ENCODE results near the gene KIF13A. TPM values are rescaled to one million over a fixed set of nuclear protein-coding genes. Genes with fewer than 3 reads are reported as not detected.
A peak's percentile ranks its signal among the peaks of the same experiment; 100 is the strongest.

Gene KIF13A
- total and polyA plus RNA-seq, 2 experiments from 2014 or later, result 8.4 to 28.2 TPM

DNA sequence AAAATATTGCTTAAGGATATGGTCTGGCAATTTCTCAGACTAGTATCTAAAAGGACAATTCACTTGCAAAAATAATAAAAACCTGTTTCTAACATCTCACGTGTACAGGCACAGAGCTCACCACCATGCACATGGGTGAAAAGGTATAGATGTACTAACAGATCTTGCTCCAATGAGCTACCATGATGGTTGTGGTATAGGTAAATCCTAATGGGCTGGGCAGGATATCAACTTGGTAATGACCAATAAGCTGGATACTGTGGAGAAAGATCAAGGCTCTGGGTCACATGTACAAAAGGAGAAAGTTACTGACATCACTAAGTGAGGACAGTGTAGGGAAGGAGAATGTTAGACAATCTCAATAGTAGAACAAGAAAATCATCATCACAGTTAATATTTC lies 169.7 kb downstream of the KIF13A start (continued):
- TF ChIP-seq CTCF (conservative IDR thresholded peaks at IDR 0.05; ENCODE audit: low read depth in 2 of 2) (no peak), POLR2AphosphoS5 (IDR thresholded peaks at IDR 0.05; ENCODE audit: low read depth) (no peak), CREB1 (CRISPR knock-in tag; IDR thresholded peaks at IDR 0.05; ENCODE audit: low read depth) (no peak), NANOG (IDR thresholded peaks at IDR 0.05; ENCODE audit: borderline replicate concordance) (no peak), REST (IDR thresholded peaks at IDR 0.05; ENCODE audit: unreplicated experiment) (no peak)

DNA sequence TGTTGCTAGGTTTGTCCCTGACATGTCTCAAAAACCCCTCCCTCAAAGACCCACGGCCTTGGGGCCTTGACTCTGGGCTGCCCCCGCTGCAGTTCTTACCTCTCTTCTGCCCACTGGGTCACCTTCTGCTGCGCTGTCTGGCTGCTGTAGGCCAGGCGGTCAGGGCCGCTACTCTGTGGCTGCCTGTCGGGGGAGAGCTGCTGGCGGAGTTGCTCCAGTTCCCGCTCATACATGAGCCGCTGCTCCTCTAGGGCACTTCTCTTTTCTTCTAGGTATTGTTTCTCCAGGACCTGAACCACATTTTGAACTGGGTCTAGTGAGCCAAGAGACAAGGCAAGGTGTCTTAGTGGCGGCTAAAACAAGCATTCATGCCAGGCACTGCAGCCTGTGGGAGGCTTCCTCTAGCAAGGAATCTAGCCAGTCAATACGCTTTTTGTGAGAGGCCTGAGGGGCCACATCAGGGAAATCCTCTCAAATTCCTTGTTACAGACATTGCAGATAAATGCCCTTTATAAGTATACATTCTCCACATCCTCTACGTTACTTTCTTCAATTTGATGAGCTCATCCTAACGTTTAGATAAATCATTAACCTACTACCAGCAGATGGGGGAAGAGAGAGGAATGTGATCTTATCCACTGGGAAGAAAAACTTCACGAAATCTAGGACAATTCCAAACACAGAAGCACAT lies 170.4 kb downstream of the KIF13A start:
- Histone ChIP-seq H3K79me2 (replicated peaks; ENCODE audit: insufficient read depth) (no peaks in the 10 kb centered on the region), H3K36me3 (ENCODE audit: insufficient read depth) (peaks cover 5% of the 10 kb centered on the region; the same call in 1 of the 2 replicates), H3K27me3 (ENCODE audit: insufficient read depth) (no peaks in the 10 kb centered on the region), H3F3A (replicated peaks; ENCODE audit: low read depth) (no peaks in the 10 kb centered on the region), H3K4me2 (no peak overlapping the region), H4K20me1 (replicated peaks; ENCODE audit: insufficient read depth) (no peaks in the 10 kb centered on the region), H3K4me1 (ENCODE audit: insufficient read depth) (peaks cover 6% of the 10 kb centered on the region; the same call in 1 of the 2 replicates), H3K9me2 (ENCODE audit: insufficient read depth) (no peaks in the 10 kb centered on the region), H2AFZ (no peak overlapping the region), H3K4me3 (no peak overlapping the region), H3K27ac (ENCODE audit: low read depth) (0 out of 2 replicates have a peak overlapping the region, but pooled peaks have one; percentile 59)
- Mint-ChIP-seq H3K27me3 (ENCODE audit: insufficient read depth, low read depth, poor library complexity) (peaks cover 6% of the 10 kb centered on the region), H3K9me3 (peaks cover 6% of the 10 kb centered on the region; the same call in 1 of the 3 replicates), H3K36me3 (ENCODE audit: low read depth) (peaks cover 36% of the 10 kb centered on the region), H3K4me1 (peaks cover 6% of the 10 kb centered on the region; the same call in 2 of the 3 replicates), H3K27ac (no peak overlapping the region), H3K4me3 (no peak overlapping the region)
- DNase-seq (ENCODE audit: low spot score), result no peak
- ATAC-seq, result no peak
- TF ChIP-seq EZH2phosphoT487 (IDR thresholded peaks at IDR 0.05; ENCODE audit: unreplicated experiment), result no peak
- TF ChIP-seq STAT1 (IDR thresholded peaks at IDR 0.05; ENCODE audit: unreplicated experiment), result no peak
- TF ChIP-seq REST (IDR thresholded peaks at IDR 0.05; ENCODE audit: unreplicated experiment), result no peak
- no peak for TF ChIP-seq POLR2AphosphoS5 (IDR thresholded peaks at IDR 0.05; ENCODE audit: low read depth)
- TF ChIP-seq EZH2 (IDR thresholded peaks at IDR 0.05; ENCODE audit: low read depth, unreplicated experiment), result no peak
- TF ChIP-seq CREB1 (CRISPR knock-in tag; IDR thresholded peaks at IDR 0.05; ENCODE audit: low read depth), result no peak
- TF ChIP-seq NANOG (IDR thresholded peaks at IDR 0.05; ENCODE audit: borderline replicate concordance), result no peak
- TF ChIP-seq JUNB (IDR thresholded peaks at IDR 0.05; ENCODE audit: unreplicated experiment), result no peak
- no peak for TF ChIP-seq ZNF331 (CRISPR knock-in tag; IDR thresholded peaks at IDR 0.05; ENCODE audit: low read depth)
- TF ChIP-seq, protein P1, sequence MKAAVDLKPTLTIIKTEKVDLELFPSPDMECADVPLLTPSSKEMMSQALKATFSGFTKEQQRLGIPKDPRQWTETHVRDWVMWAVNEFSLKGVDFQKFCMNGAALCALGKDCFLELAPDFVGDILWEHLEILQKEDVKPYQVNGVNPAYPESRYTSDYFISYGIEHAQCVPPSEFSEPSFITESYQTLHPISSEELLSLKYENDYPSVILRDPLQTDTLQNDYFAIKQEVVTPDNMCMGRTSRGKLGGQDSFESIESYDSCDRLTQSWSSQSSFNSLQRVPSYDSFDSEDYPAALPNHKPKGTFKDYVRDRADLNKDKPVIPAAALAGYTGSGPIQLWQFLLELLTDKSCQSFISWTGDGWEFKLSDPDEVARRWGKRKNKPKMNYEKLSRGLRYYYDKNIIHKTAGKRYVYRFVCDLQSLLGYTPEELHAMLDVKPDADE (IDR thresholded peaks at IDR 0.05), result no peak
- TF ChIP-seq CTCF (conservative IDR thresholded peaks at IDR 0.05; ENCODE audit: low read depth in 2 of 2), result no peak

Measured in GM23338 (cell line).